Mucosa of rectum (tissue), 2 donors: ENCODE data around the gene SEC63.
"Not testable (repeated sequence)": the region's sequence is repeated elsewhere in the genome, so short reads cannot be mapped to it uniquely, and the experiment has no call there.

Experiments used
- H3K27ac ChIP-seq, 2 donors: one replicate each; pipeline ENCODE4 v1.7.0; 2013; ENCODE audit warnings: inconsistent platforms in 2 of 2, low read depth in 2 of 2, low read length in 2 of 2
- H3K27me3 ChIP-seq, 2 donors: one replicate each; pipeline ENCODE4 v1.7.0; 2013; ENCODE audit warnings: low read length in 2 of 2; ENCODE audit not compliant: control insufficient read depth in 2 of 2, insufficient read depth in 2 of 2
- H3K36me3 ChIP-seq, 2 donors: one replicate each; pipeline ENCODE4 v1.7.0; 2013; ENCODE audit warnings: low read length in 2 of 2; ENCODE audit not compliant: control insufficient read depth in 2 of 2, insufficient read depth in 2 of 2
- H3K4me1 ChIP-seq, 2 donors: one replicate each; pipeline ENCODE4 v1.7.0; 2013; ENCODE audit warnings: low read length in 2 of 2, mild to moderate bottlenecking in 1 of 2; ENCODE audit not compliant: control insufficient read depth in 2 of 2, insufficient read depth in 2 of 2
- H3K4me3 ChIP-seq, 2 donors: one replicate each; pipeline ENCODE4 v1.7.0; 2013; ENCODE audit warnings: low read length in 2 of 2
- H3K9ac ChIP-seq, 2 donors: one replicate each; pipeline ENCODE4 v1.7.0; 2013; ENCODE audit warnings: low read length in 2 of 2, low read depth in 1 of 2, mild to moderate bottlenecking in 1 of 2
- H3K9me3 ChIP-seq, 2 donors: one replicate each; pipeline ENCODE4 v1.7.0; 2013; ENCODE audit warnings: low read length in 2 of 2; ENCODE audit not compliant: control insufficient read depth in 2 of 2
- donor health status: healthy.
- donor health status: Normal muscosa, but diverticular disease.

SEC63 gene

GRCh38 chr6:107990587-107990986 is 32.6 kb upstream of the SEC63 start:
- not testable (repeated sequence) for H3K9ac ChIP-seq, H3K27ac ChIP-seq, H3K36me3 ChIP-seq, H3K9me3 ChIP-seq, H3K27me3 ChIP-seq, H3K4me1 ChIP-seq, H3K4me3 ChIP-seq

DNA sequence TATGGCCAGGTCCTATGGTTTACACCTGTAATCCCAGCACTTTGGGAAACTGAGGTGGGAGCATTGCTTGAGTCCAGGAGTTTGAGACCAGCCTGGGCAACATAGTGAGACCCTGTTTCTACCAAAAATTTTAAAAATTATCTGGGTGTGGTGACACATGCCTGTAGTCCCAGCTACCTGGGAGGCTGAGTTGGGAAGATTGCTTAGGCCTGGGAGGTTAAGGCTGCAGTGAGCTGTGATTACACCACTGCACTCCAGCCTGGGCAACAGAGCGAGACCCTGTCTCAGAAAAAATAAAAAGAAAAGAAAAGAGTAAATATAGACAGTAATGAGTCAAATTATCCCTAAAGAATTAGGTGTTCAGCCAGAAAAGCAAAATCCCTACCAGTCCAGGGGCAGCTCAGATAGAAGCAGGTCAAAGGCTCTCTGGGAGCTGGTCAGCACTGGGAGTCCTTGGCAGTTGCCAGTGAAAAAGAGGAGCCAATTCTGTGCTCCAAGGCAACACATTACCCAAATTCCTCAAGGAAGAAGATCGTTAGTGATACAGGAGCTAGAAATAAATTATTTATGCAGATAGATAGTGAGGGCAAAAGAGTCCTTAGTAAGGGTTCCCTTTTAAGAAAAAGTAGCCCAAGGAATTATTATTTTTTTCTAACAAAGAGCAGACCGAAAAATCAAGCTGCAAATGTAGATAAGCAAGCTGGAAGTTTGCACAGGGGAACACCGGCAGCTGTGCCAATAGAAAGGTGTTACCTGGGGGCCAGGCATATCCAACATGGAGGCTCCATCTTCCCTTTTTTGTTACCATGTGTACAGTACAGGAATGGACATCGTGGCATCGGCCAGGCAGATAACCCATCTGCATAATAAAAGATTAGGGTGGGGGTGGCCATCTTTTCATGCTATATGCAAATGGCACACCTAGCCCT is 31.4 kb upstream of the SEC63 start:
- peaks cover 0 to 2% of the 10 kb centered on the region in 2 donors for H3K27me3 ChIP-seq
- no peaks in the 10 kb centered on the region for H3K36me3 ChIP-seq
- H3K4me1 ChIP-seq, result no peaks in the 10 kb centered on the region
- H3K27ac ChIP-seq, result no peak overlapping the region
- H3K4me3 ChIP-seq, result no peak overlapping the region
- no peak overlapping the region for H3K9ac ChIP-seq
- H3K9me3 ChIP-seq, result no peaks in the 10 kb centered on the region

DNA sequence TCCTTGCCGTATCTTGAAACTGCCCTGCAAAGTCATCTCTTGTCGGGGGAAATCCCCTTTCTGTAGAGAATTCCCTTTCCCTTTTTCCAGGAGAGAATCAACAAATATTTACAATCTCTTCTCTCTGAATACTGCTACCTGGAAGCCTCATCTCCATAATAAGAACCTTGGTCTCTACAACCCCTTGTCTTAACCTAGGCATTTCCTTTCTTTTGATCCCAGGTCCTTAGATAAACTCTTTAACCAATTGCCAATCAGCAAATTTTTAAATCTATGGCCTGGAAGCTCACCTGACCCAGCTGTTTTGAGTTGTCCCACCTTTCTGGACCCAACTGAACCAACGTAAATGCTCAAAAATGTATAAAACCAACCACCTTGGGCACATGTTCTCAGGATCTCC is 30.6 kb upstream of the SEC63 start:
- H3K36me3 ChIP-seq, result no peaks in the 10 kb centered on the region
- H3K9ac ChIP-seq, result no peak overlapping the region
- H3K4me1 ChIP-seq, result no peaks in the 10 kb centered on the region
- no peak overlapping the region for H3K27ac ChIP-seq
- H3K4me3 ChIP-seq, result no peak overlapping the region
- H3K27me3 ChIP-seq, result peaks cover 0 to 2% of the 10 kb centered on the region in 2 donors
- H3K9me3 ChIP-seq, result no peaks in the 10 kb centered on the region

GRCh38 chr6:107987805-107988204 is 29.8 kb upstream of the SEC63 start:
- Histone ChIP-seq H3K27ac (no peak overlapping the region), H3K9me3 (no peaks in the 10 kb centered on the region), H3K27me3 (peaks cover 0 to 2% of the 10 kb centered on the region in 2 donors), H3K36me3 (no peaks in the 10 kb centered on the region), H3K4me1 (no peaks in the 10 kb centered on the region), H3K4me3 (no peak overlapping the region), H3K9ac (no peak overlapping the region)

DNA sequence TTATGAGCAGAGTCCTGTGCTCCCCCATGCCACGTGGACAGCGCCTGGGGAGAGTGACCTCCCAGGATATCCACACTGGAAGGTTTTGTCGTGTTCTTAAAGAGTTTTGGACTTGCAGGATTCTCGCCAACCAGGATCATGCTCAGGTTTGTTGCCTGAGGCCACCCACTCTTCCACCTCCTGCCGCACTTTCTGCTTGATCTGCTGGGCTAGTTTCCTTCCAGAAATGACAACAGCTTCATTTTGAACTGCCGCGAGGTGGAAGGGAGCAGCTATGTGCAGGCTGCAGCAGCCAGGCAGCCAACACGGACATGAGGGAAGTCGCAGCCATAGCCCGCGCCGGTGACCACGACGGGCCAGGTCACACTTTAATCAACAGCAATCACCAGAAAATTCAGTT is 27.7 kb upstream of the SEC63 start:
- Histone ChIP-seq H3K9ac (no peak overlapping the region), H3K36me3 (no peaks in the 10 kb centered on the region), H3K27me3 (peaks cover 0 to 2% of the 10 kb centered on the region in 2 donors), H3K4me1 (no peaks in the 10 kb centered on the region), H3K27ac (no peak overlapping the region), H3K9me3 (no peaks in the 10 kb centered on the region), H3K4me3 (no peak overlapping the region)

DNA sequence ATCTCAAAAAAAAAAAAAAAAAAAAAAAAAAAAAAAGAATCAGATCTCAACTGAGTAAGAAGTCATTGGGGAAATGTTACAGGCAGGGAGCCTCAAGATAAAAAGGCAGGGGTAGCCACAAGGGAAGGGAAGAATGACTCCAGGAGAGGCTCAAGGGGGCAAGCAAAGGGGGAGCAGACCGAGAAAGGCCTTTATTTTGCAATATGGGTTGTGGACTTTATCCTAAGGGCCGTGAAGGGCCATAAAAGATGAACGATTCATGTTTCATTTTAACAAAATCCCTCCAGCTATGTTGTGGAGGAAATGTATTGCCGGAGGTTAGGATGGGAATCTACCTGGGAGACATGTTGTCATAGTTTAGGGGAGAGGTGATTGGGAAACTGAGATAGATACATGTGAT is 25.8 kb upstream of the SEC63 start:
- Histone ChIP-seq H3K9ac (no peak overlapping the region), H3K27ac (no peak overlapping the region)

DNA sequence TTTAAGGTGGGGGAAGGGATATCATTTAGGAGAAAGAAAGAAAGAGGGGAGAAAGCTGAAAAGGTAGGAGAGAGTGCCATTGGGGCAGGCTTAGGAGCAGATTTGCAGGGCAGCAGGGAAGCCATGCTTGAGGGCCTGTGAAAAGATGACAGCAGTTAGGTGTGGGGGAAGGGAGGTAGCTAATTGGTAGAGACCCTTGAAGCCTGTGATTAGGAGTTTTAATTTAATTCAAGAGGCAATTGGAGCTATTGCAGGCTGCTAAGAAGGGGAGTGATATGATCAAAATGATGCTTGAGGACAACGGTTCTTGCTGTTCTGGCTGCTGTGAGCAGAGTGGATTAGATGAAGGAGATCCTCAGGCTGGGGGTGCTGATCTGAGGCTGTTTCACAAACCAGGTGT is 24.5 kb upstream of the SEC63 start:
- H3K4me1 ChIP-seq, result no peaks in the 10 kb centered on the region
- H3K9ac ChIP-seq, result no peak overlapping the region
- no peak overlapping the region for H3K27ac ChIP-seq
- no peaks in the 10 kb centered on the region for H3K9me3 ChIP-seq
- H3K27me3 ChIP-seq, result no peaks in the 10 kb centered on the region
- H3K4me3 ChIP-seq, result no peak overlapping the region
- H3K36me3 ChIP-seq, result no peaks in the 10 kb centered on the region

More for the DNA sequence above, 25.8 kb upstream of the SEC63 start:
- H3K27me3 ChIP-seq, result no peaks in the 10 kb centered on the region
- no peaks in the 10 kb centered on the region for H3K36me3 ChIP-seq
- H3K4me1 ChIP-seq, result no peaks in the 10 kb centered on the region
- H3K9me3 ChIP-seq, result no peaks in the 10 kb centered on the region
- no peak overlapping the region for H3K4me3 ChIP-seq

DNA sequence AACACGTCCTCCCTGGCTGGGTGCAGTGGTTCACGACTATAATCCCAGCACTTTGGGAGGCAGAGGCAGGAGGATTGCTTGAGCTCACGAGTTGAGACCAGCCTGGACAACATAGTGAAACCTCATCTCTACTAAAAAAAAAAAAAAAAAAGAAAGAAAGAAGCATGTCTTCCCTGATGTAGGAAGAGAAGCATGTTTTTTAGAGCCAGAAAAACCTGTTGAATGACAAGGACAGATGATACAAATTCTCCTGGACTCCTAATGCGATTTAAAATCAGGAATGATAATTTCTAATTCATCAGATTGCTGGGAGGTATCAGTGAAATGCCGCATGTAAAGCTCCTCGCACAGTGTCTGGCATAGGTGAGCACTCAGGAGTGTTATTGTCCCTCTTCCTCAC is 23.7 kb upstream of the SEC63 start:
- H3K36me3 ChIP-seq, result no peaks in the 10 kb centered on the region
- no peak overlapping the region for H3K9ac ChIP-seq
- no peaks in the 10 kb centered on the region for H3K9me3 ChIP-seq
- no peak overlapping the region for H3K4me3 ChIP-seq
- no peak overlapping the region for H3K27ac ChIP-seq
- no peaks in the 10 kb centered on the region for H3K4me1 ChIP-seq
- no peaks in the 10 kb centered on the region for H3K27me3 ChIP-seq

DNA sequence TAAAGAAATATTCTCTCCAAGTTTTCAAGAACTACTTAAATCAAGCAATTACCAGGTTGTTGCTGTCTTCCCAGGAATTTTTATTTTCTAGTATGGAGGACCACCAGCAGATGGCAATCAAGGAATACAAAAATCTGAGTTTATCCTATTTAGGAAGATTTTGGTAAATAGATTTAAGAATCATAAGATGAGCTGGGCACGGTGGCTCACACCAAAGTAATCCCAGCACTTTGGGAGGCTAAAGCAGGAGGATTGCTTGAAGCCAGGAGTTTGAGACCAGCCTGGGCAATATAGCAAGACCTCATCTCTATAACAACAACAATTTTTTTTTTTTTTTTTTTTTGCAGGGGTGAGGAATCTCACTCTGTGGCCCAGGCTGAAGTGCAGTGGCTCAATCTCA is 19.3 kb upstream of the SEC63 start:
- H3K36me3 ChIP-seq, result no peaks in the 10 kb centered on the region
- no peaks in the 10 kb centered on the region for H3K4me1 ChIP-seq
- H3K9ac ChIP-seq, result no peak overlapping the region
- no peak overlapping the region for H3K27ac ChIP-seq
- no peaks in the 10 kb centered on the region for H3K27me3 ChIP-seq
- no peak overlapping the region for H3K4me3 ChIP-seq
- H3K9me3 ChIP-seq, result no peaks in the 10 kb centered on the region

GRCh38 chr6:107976155-107976783 is 18.3 kb upstream of the SEC63 start:
- no peak overlapping the region for H3K9ac ChIP-seq
- H3K27me3 ChIP-seq, result no peaks in the 10 kb centered on the region
- H3K36me3 ChIP-seq, result no peaks in the 10 kb centered on the region
- H3K4me3 ChIP-seq, result no peak overlapping the region
- no peaks in the 10 kb centered on the region for H3K4me1 ChIP-seq
- no peaks in the 10 kb centered on the region for H3K9me3 ChIP-seq
- no peak overlapping the region for H3K27ac ChIP-seq
